ENCODE measurements around the gene TREX2. TPM values are rescaled to one million over a fixed set of nuclear protein-coding genes. Genes with fewer than 3 reads are reported as not detected.

TREX2 gene
- polyA plus RNA-seq, 3 donors = 0.37 to 0.75 (median 0.64) TPM

DNA sequence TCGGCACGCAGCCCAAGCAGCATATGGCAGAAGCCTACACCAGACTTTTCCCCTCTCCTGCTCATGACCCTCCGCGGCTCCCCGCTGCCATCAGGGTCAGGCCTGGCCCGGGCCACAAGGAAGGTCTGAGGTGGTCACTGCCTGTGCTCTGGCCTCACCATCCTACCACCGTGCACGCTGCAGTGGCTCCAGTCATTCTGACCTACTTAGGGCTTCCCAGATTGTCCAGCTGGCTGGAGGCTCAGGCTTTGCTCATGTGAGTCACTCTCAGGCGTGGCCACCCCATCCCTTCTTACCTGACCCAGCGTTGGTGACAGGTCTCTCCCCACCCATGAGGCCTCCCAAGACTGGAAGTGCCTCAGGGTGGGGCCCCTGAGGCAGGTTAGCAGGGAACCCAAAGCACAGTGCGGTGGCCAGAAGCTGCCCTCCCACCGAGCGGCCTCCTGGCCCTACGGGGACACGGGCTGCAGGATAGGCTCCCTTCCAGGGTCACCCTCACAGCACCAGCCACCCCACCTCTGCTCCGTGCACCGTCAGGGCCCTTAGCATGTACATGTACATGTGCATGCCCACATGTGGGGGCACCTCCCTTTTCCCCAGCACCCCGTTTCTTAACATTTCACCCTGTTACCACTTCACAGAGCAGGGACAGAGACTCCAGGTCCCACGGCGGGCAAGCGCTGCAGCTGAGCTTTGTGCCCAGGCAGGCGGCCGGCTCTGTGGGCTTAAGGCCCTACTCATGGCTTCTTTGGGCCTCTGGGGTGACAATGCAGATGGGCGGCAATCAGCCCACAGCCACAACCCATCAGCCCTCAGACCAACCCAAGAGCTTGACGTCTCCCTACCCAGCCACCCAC, 2.2 kb downstream of the TREX2 start:
- no peak for DNase-seq (ENCODE audit: extremely low read depth in 1 of 11, low read depth in 9 of 11, low spot score in 4 of 11)

DNA sequence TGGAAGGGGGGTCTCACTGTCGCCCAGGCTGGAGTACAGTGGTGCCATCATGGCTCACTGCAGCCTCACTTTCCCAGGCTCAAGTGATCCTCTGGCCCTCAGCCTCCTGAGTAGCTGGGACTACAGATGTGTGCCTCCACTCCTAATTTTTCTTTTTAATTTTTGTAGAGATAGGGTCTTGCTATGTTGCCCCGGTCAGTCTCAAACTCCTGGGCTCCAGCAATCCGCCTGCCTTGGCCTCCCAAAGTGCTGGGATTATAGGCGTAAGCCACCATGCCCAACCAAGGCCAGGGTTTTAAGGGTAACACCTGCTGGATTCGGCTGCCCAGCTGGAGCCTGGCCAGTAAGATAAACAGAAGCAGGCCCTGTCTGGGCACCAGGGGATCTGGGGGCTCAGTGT, 3.4 kb downstream of the TREX2 start:
- DNase-seq (ENCODE audit: extremely low read depth in 1 of 11, low read depth in 9 of 11, low spot score in 4 of 11) = no peak

DNA sequence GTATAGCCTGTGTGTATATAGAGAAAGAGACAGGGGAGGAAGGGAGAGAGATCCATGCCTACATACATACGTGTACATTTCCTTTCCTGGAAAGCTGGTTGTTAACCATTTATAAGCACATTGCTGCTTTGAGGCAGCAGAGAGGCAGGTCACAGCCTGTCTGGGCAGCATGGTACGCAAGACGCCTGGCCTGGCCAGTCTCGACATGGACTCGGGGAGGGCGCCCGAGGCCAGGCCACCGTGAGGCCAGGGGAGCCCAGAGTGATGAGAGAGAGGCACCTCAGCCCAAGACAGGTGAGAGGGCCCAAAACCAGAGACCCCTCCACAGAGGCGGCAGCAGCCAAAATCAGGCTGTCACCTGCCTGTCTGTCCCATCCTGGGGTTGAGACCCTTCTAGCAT, 3.9 kb downstream of the TREX2 start:
- DNase-seq (ENCODE audit: extremely low read depth in 1 of 11, low read depth in 9 of 11, low spot score in 4 of 11) = no peak

DNA sequence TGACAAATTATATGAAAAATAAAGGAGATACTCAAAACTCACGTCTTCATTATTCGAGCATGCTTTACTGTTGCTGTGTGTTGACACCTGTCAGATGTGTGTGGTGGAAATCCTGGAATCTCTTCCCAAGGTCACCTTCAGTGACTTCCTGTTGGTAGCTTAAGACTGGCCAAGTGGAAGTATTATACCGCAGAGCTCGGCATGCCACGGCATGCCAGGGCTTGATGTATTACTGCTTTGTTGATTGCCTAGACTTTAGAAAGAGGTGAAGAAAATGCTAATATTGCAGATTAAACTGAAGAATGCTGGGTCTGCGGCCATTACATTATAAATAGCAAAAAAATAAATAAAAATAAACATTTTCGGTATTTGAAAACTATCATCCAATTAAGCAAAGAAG, 4.6 kb downstream of the TREX2 start:
- no peak for DNase-seq (ENCODE audit: extremely low read depth in 1 of 11, low read depth in 9 of 11, low spot score in 4 of 11)

DNA sequence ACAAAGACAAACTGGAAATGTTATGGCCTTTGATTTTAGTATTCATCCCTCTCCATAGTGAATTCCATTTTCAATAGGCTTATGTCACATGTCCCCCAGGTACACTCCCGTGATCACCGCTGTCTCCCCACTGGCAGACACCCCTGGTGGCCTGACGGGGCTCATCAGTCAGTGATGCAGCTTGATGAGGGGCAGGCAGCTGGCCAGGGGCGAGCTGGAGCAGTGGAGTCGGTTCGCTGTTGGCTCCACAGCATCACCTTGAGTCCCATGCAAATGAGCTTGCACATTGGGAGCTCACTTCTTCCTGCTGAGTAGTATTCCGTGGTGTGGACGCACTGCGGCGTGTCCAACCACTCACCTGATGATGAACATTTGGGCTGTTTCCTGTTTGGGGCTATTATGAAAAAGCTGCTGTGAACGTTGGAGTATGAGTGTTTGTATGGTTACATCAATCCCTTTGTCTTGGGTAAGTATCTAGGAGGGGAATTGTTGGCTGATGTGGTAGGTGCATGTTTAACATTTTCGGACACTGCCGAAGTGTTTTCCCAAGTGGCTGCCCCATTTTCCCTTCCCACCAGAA, 5.2 kb downstream of the TREX2 start:
- DNase-seq (ENCODE audit: extremely low read depth in 1 of 11, low read depth in 9 of 11, low spot score in 4 of 11) = no peak

DNA sequence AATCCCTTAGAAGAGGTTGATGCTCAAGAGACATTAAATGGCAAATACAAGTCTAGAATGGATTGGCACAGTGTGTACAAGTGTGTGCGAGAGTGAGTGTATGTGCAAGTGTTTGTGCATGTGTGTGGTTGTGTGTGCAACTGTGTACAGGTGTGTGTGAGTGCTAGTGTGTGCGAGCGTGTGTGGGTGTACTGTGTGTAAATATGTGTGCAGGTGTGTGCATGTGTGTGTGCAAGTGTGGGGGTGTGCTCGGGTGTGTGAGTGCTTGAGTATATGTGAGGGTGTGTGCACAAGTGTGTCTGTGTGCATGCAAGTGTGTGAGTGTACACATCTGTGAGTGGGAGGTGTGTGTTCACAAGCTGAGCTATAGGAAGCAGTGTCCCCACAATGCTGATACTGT, 5.9 kb downstream of the TREX2 start:
- no peak for DNase-seq (ENCODE audit: extremely low read depth in 1 of 11, low read depth in 9 of 11, low spot score in 4 of 11)

DNA sequence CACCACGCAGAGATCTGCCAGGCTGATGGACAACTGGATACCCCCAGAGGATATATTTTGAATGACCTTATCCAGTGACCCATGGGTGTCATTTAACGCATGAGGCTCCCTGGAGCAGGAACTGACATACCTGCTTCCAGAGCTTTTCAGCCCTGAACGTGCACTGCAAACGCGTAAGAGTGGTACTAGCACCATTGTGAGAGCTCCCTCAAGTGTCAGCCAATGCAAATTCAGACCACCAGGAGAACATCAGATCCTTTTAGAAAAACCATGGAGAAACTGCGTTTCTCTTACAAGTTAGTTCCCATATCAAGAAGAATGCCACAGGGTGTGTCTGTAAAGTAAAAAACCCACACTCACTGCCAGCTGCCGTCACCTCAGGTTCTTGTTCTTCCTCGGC, 7.3 kb downstream of the TREX2 start:
- peak in 3 of 11 donors; percentile 6 to 24 (median 22) for DNase-seq (ENCODE audit: extremely low read depth in 1 of 11, low read depth in 9 of 11, low spot score in 4 of 11)

DNA sequence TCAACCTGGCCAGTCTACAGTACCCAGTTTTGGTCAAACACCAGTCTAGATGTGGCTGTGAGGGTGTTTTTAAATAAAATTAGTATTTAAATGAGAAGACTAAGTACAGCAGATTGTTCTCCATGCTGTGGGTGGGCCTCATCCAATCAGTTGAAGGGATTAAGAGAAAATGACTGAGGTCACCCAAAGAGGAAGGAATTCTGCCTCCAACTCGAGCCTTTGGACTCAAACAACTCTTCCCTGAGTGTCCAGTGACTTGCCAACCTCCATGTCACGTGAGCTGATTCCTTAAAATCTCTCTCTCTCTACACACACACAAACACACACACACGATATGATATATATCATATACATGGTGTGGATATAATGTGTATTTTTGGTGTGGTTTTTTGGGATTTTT, 10.0 kb downstream of the TREX2 start:
- no peak for DNase-seq (ENCODE audit: extremely low read depth in 1 of 11, low read depth in 9 of 11, low spot score in 4 of 11)

DNA sequence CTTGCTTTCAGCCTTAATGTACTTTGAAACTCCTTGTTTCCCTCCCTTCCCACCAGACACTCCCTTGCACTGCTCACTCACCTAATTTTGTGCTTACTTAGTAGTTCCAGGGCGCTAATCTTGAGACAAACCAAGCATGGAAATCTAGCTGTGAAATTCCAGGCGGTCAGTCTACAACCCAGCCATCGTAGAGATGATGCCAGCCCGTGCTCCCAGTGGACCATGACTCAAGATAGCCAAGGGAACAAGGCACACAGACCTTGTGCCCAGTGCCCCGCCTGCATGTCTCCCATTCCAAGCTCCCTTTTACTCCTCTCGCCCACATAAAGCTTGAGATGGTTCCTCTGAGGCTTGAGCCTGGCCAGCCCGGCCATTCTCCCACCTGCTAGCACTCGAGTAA, 11.1 kb downstream of the TREX2 start:
- DNase-seq (ENCODE audit: extremely low read depth in 1 of 11, low read depth in 9 of 11, low spot score in 4 of 11) = no peak

DNA sequence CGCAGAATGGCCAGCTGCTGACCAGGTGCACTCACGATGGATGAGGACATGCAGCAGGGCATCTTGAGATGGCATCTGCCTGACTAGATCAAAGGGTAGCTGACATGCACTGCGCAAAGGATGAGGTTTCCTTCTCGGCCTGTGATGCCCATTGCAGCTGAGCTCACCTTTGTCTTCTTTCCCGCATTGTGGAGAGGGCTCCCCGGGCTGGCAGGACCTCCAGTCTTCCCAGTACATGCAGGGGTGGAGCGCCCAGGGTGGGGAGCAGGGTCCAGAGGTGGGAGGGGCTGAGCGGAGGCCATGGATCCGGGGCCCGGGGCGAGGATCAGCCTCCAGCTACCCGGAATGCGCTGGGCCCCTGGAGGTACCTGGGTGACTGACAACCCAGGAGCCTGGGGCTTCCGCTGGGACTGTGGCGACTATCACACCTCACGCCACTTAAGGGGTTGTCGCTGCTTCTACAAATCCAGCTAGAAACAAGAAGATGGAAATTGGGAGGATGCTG, 12.0 kb downstream of the TREX2 start:
- DNase-seq (ENCODE audit: extremely low read depth in 1 of 11, low read depth in 9 of 11, low spot score in 4 of 11) = no peak

DNA sequence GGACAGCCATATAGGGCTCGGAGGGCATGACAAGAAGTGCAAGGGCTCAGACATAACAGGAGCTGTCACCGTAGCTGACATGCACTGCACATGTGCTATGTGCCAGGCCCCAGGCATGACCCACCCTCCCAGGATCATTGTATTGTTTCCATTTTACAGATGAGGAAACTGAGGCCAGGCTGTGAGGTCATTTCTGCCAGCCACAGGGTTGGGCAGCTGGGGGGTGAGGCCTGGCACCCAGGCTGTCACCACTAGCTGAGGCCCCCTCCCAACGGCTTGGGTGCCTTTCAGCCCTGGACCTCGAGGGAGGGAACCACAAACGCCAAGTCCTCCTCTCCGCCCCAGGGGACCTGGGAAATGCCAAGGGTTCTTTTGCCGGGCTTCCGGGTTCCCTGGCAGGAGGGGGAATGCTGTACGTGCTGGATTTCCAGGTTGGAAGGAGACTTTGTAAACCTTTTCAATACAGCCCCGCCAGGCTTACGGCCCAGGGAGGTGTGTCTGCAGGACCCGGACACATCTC, 12.6 kb downstream of the TREX2 start:
- no peak for DNase-seq (ENCODE audit: extremely low read depth in 1 of 11, low read depth in 9 of 11, low spot score in 4 of 11)

DNA sequence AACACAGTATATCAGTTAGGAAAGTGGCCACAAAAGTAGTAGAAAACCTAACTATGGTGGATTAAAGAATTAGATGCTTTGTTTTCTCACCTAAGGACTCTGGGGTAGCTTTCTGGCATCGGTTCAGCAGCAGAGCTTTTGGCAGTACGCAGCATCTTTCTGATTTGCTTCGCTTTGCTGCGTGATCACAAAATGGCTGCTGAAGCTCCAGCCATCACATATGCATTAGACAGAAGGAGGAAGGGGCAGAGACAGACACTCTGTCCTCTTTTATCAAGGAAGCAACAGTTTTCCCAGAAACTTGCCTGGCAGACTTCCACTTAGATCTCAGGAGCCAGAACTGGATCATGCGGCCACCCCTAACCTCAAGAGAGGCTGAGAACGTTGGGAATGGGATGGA, 15.1 kb downstream of the TREX2 start:
- no peak for DNase-seq (ENCODE audit: extremely low read depth in 1 of 11, low read depth in 9 of 11, low spot score in 4 of 11)

DNA sequence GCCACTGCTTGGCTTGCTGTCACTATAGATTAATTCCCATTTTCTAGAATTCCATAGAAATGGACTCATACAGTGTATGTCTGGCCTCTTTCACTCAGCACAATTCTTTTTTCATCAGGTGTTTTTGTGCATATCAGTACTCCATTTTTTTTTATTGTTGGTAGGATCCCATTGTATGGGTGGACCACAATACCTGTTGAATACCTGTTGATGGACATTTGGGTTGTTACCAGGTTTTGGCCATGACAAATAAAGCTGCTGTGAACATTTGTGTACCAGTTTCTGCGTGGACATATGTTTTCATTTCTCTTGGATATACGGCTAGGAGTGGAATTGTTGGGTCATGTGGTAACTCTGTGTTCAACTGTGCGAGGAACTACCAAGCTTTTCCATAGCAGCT, 19.7 kb downstream of the TREX2 start:
- DNase-seq (ENCODE audit: extremely low read depth in 1 of 11, low read depth in 9 of 11, low spot score in 4 of 11) = no peak

DNA sequence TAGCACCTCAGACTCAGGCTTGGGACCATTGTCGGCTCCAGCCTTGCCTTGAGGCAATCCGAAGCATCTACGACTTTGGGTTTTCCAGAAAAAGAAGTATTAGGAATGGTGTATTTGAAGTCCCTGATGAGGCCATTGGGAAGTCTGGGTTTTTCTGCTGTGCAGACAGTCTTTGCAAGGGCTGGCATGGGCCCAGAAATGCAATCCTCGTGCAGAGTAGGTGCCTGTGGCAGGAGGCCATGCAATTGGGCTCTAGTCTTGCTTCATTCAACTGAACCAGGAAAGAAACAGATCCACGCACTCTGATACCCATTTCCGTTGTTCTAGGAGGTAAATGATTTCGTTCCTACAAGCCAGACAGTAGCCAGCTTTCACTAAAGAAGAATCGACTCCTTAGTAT, 22.2 kb downstream of the TREX2 start:
- DNase-seq (ENCODE audit: extremely low read depth in 1 of 11, low read depth in 9 of 11, low spot score in 4 of 11) = no peak

DNA sequence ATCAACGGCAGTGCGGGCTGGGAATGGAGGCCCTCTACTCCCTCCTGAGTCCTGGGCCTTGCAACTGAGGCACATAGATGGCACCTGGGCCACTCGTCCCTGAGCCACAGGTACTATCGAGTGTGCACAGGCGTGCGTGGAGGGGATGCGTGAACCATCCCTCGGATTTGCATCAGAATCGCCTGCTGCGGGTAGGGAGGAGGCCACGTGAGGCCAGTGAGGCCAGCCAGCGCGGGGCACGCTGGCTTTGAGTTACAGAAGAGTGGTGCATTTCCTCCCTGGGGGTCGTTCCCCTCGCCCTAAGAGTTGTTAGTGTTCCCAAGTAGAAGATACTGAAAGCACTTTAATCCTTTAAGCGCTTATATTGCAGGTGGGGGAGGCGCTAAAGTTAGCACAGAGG, 24.0 kb downstream of the TREX2 start:
- no peak for DNase-seq (ENCODE audit: extremely low read depth in 1 of 11, low read depth in 9 of 11, low spot score in 4 of 11)

DNA sequence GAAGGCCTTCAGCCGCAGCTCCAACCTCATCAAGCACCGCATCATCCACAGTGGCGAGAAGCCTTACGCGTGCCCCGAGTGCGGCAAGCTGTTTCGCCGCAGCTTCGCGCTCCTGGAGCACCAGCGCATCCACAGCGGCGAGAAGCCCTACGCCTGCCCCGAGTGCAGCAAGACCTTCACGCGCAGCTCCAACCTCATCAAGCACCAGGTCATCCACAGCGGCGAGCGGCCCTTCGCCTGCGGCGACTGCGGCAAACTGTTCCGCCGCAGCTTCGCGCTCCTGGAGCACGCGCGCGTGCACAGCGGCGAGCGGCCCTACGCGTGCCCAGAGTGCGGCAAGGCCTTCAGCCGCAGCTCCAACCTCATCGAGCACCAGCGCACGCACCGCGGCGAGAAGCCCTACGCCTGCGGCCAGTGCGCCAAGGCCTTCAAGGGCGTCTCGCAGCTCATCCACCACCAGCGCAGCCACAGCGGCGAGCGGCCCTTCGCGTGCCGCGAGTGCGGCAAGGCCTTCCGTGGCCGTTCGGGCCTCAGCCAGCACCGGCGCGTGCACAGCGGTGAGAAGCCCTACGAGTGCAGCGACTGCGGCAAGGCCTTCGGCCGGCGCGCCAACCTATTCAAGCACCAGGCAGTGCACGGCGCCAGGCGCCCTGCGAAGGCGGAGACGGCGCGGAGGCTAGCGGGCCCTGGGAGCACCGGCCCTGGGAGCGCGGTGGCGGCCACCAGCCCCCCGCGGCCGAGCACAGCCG, 24.8 kb downstream of the TREX2 start:
- no peak for DNase-seq (ENCODE audit: extremely low read depth in 1 of 11, low read depth in 9 of 11, low spot score in 4 of 11)

DNA sequence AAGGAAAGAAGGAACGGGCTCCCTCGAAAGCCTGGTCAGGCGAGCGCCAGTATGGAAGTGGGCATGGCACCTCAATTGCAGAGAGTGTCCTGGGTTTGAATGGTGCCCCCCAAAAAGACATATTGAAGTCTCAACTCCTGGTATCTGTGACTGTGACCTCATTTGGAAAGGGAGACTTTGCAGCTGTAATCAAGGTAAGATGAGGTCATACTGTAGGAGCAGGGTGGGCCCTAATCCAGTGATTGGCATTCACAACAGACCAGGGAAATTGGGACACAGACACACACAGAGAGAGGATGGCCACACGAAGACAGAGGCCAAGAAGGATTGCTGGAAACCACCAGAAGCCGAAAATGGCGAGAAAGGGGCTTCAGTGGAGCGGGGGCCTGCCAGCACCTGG, 28.2 kb downstream of the TREX2 start:
- DNase-seq (ENCODE audit: extremely low read depth in 1 of 11, low read depth in 9 of 11, low spot score in 4 of 11) = no peak

DNA sequence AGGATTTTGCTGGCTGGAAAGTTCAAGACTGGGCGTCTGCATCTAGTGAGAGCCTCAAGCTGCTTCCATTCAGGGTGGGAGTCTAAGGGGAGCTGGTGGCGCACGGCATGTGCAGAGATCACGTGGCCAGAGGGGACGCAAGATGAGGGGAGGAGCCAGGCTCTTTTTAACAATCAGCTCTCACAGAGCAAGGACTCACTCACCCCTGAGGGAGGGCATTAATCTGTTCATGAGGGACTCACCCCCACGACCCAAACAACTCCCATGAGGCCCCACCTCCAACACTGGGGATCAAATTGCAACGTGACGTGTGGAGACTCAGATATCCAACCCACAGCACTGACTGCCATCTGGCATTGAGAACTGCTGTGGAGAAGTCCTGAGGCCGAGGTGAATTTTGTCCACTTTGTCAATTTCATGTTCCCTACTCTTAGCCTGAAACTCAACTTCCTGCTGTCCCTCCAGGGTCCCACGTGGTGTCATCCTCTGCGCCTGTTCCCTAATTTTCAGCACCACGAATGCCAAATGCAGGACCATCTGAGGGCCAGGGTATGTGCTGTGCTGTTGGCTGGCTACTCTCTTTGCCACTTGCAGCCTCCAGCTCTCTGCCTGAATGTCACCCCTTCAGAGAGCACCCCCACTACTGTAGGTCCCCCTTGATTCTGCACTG, 28.9 kb downstream of the TREX2 start:
- DNase-seq (ENCODE audit: extremely low read depth in 1 of 11, low read depth in 9 of 11, low spot score in 4 of 11) = no peak

DNA sequence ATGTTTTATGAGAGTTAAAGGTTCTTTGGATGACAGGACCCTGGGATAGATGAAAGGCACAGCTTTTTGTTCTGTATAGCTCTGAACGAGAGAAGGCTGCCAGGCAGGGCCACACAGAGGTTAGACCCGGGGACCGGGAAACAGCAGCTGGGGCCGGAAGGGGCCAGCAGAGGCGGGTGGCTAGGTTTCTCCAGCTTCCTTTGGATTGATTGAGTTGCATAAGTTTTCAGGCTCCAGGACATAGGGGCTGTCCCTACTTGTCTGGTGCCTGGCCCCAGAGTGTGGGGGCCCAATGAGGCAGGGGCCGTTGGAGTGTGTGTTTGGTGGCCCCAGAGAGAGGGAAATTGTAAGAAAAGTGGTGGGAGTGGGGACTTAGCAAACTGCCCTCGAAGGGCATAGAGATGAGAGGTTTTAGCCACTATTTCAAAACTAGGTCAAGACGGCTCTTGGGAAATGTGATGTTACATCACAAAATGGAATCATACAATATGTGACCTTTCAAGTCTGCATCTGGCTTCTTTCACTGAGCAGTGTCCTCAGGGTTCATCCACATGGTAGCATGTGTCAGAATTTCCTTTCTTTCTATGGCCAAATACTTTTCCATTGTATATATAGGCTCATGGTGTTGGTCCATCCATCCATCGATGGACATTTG, 30.9 kb downstream of the TREX2 start:
- no peak for DNase-seq (ENCODE audit: extremely low read depth in 1 of 11, low read depth in 9 of 11, low spot score in 4 of 11)
